GM10248 (cell line): ENCODE results near the gene TMEM273.

Source experiments
- CTCF ChIA-PET: fragments of 300-600 bp; sonication (Branson Sonifier 250); formaldehyde crosslinking; extraction: SDS; loops from one replicate; lab custom pipeline; 2021; ENCODE audit warnings: antibody characterized with exemption; lab: Yijun Ruan, JAX
- POLR2A ChIA-PET: fragments of 350-650 bp; sonication (Branson Sonifier 250); formaldehyde crosslinking; extraction: SDS; loops from one replicate; lab custom pipeline; 2020; ENCODE audit warnings: antibody characterized with exemption; lab: Yijun Ruan, JAX
- DNase-seq: peaks from one replicate; pipeline ENCODE4 v3.0.0; 2012; ENCODE audit errors: extremely low spot score
- TF ChIP-seq, protein P1 (sequence below): IDR thresholded peaks from 2 replicates; pipeline ENCODE4 v1.5.1; 2012; ENCODE audit warnings: mild to moderate bottlenecking, low read depth; ENCODE audit errors: extremely low read depth, missing control alignments, control extremely low read depth

The TMEM273 gene

DNA sequence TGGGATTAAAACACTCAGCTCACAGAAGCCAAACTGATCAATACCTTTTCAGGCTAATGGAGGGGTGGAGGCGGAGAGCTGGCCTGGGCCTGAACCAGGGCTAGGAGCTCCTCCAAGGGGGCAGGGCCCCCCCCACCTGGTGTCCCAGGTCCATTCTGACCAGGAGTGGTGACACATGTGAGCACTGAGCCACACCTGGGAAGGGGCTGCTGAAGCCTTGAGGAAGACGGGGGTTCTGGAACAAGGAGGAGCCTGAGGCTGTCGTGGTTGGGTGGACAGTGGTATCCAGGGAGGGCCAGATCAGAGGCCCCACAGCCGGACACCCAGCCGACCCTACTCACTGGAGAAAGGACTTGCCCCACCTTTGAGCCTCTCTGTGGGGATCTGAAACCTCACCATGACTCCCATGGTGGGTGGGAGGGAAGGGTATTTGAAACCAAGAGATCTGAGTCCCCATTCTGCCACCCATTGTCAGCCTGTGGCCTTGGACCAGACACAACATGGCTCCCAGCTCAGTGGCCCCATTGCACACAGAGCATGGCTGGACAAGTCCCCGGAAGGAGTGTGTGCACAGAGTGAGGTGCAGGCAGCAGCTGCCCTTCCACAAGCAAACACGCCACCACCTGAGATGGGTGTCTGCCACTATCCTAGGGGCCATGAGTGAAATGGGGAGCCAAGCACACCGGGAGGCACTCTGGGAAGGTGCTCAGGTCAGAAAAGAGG is 12.4 kb downstream of the TMEM273 start:
- POLR2A ChIA-PET: no interaction called here
- TF ChIP-seq, protein P1, sequence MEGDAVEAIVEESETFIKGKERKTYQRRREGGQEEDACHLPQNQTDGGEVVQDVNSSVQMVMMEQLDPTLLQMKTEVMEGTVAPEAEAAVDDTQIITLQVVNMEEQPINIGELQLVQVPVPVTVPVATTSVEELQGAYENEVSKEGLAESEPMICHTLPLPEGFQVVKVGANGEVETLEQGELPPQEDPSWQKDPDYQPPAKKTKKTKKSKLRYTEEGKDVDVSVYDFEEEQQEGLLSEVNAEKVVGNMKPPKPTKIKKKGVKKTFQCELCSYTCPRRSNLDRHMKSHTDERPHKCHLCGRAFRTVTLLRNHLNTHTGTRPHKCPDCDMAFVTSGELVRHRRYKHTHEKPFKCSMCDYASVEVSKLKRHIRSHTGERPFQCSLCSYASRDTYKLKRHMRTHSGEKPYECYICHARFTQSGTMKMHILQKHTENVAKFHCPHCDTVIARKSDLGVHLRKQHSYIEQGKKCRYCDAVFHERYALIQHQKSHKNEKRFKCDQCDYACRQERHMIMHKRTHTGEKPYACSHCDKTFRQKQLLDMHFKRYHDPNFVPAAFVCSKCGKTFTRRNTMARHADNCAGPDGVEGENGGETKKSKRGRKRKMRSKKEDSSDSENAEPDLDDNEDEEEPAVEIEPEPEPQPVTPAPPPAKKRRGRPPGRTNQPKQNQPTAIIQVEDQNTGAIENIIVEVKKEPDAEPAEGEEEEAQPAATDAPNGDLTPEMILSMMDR: no peak
- CTCF ChIA-PET: interaction anchor here (1.1 to 4.5 kb wide), 4 partner anchors 11 to 519 kb away, joined by 3 to 28 read pairs (median 4); no protein-coding TSS in a partner anchor
- no peak for DNase-seq

GRCh38 chr10:49174926-49175500 is 13.2 kb downstream of the TMEM273 start:
- CTCF ChIA-PET: interaction anchor here (1.1 to 4.5 kb wide), 4 partner anchors 11 to 518 kb away, joined by 3 to 28 read pairs (median 4); no protein-coding TSS in a partner anchor
- TF ChIP-seq, protein P1: no peak
- DNase-seq: no peak
- POLR2A ChIA-PET: no interaction called here

- ChIA-PET CTCF (interaction anchor here (1.1 to 4.5 kb wide), 5 partner anchors 10 to 518 kb away, joined by 4 to 28 read pairs (median 4); no protein-coding TSS in a partner anchor), POLR2A (interaction anchor here (1.1 kb wide), 1 partner anchor 16 kb away, joined by 3 read pairs; no protein-coding TSS in a partner anchor)
- TF ChIP-seq, protein P1: no peak
- no peak for DNase-seq
Observed at GRCh38 chr10:49174261-49174925, 13.8 kb downstream of the TMEM273 start.

DNA sequence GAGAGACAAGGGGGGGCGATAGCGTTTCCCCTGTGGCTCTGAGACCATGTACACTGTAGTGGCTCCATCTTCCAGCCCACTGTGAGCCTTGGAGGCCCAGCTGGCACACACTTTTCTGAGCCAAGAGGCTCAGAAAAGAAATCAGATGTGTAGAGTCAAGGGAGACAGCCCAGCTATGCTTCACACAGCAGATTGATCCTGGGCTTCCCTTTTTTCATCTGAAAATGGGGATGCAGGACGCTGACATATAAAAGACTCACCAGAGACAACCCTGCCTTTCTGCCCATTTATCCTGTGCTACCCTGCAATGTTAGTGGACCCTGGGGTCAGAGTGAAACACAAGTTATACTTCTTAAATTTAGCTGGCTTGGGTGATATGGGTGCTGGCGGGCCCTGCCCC is 14.3 kb downstream of the TMEM273 start:
- ChIA-PET CTCF (interaction anchor here (1.4 to 4.5 kb wide), 3 partner anchors 10 to 516 kb away, joined by 4 to 28 read pairs (median 24); no protein-coding TSS in a partner anchor), POLR2A (interaction anchor here (1.1 kb wide), 1 partner anchor 16 kb away, joined by 3 read pairs; no protein-coding TSS in a partner anchor)
- TF ChIP-seq, protein P1: no peak
- DNase-seq: no peak

DNA sequence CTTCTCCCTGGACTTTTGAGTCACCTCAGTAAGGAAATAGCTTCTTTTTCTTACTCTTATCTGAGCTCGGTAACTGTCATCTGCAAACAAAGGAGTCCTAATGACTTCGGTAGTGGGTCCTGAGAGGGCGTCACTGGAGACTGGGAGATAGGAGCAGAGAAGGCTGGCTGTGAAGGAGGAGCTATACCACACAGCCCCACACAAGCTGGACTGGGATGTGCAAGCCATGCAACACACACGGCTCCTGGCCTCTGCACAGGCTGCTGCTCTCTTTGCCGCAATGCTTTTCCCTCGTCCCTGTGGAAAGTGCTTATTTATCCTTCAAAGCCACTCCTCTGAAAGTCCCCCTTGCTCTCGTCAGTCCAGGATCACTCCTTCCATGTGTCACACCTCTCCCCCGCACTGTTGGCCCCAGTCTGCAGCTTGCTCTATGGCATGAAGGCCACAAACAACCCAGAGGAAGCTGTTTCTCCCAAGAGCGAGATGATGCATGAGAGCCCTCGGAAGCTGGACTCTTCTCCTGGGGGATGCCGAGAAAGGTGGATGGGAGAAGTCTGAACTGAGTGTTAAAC is 14.9 kb downstream of the TMEM273 start:
- POLR2A ChIA-PET: interaction anchor here (1.1 kb wide), 1 partner anchor 17 kb away, joined by 3 read pairs; no protein-coding TSS in a partner anchor
- no peak for DNase-seq
- CTCF ChIA-PET: interaction anchor here (1.4 to 4.5 kb wide), 3 partner anchors 9 to 516 kb away, joined by 4 to 28 read pairs (median 24); no protein-coding TSS in a partner anchor
- TF ChIP-seq, protein P1: no peak

- POLR2A ChIA-PET: no interaction called here
- DNase-seq: no peak
- TF ChIP-seq, protein P1: no peak
- CTCF ChIA-PET: interaction anchor here (4.5 kb wide), 2 partner anchors 8 to 515 kb away, joined by 24 to 28 read pairs; no protein-coding TSS in a partner anchor
Observed at GRCh38 chr10:49172777-49173132, 15.4 kb downstream of the TMEM273 start.
